DMS114 treated with DMSO at 0.1 percent for 48 hours (cell line): ENCODE measurements around the gene ABR.
A peak's percentile ranks its signal among the peaks of the same experiment; 100 is the strongest.
"Not testable (repeated sequence)": the region's sequence is repeated elsewhere in the genome, so short reads cannot be mapped to it uniquely, and the experiment has no call there.

Experiments
- DNase-seq: peaks from one replicate; lab custom pipeline; 2025; ENCODE audit not compliant: unreplicated experiment; lab: John Stamatoyannopoulos, UW

The ABR gene

DNA sequence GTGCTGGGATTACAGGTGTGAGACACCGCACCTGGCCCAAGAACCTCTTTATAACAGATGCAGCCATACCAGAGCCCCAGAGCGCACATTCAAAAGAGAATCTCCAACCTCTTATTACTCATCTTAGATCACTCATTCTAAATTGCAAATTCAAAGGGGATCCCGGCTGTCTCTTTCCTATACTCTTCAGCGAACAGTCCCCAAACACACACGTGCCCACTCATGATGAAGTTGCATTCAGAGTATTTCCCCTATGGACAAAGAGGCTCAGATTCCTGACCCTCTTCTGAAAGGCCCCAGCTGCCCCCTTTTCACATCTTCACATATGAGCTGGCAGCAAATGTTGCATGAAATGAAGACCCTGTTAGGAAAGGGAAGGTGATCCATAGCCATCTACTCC is 22.5 kb upstream of the ABR start:
- DNase-seq = no peak

DNA sequence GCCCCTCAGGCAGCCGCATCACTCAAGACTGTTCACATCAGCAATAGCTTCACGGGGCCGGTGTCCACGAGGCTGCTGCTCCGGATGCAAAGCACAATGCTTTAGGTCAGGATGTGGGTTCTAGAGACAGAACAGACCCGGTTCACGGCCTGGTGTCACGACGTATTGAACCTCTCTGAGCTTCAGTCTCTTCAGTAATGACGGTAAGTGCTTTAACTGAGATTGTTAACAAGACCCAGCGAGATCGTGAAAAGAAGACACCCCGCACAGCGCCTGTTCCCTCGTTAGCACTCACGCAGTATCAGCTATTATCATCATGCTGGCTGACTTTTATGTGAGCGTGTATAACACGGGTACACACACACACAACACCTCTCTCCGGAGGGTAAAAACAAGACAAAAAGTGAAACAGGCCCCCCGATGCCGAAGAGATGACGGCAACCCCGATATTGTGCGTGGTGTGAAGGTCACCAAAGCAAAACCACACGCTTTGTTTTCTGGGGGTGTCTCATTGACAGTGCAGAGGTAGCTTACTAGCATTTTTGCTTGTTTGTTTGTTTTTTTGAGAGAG is 21.4 kb upstream of the ABR start:
- no peak for DNase-seq

DNA sequence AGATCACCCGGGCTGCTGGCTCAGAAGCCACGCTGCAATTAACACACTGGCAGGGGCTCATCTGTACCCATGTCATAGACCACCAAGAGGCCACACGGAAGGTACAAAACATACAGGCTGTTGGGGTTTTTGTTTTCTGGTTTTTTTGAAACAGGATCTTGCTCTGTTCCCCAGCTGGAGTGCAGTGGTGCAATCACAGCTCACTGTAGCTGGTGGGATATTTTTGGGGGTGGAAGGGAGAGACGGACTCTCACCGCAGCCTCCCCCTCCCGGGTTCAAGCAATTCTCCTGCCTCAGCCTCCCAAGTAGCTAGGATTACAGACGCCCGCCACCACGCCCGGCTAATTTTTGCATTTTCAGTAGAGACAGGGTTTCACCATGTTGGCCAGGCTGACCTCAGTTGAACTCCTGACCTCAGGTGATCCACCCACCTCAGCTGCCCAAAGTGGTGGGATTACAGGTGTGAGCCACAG is 19.5 kb upstream of the ABR start:
- DNase-seq = not testable (repeated sequence)

DNA sequence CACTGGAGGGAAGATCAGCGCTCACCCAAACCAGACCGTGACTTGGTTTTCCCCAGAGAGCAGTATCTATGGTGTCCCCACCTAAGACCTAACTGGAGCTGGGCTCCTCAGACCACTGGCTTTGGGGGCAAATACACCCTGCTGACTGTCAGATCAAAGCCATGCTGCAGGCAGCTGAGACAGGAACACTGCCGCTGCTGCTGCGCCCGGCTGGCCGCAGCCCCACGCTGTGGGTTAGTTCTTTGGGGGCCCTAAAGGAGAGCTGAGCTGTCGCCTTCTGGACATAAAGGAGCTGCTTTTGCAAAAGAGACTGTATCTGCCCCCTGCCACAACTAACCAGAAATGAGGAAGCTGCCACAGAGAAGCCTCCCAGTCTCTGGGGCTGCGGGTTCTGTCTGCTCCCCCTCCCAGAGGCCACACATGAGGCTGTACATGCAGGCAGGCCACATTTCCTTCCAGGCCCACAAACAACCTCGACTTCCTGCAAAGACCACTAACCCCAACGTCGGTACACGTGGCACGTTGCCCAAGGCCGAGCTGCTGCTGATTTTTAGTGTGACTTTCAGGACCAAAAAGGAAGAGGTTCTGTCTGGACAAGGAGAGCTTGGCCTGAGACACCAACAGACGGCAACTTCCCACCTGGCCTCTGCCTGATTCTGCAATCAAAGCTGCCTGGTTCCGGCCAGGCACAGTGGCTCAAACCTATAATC is 18.2 kb upstream of the ABR start:
- no peak for DNase-seq

DNA sequence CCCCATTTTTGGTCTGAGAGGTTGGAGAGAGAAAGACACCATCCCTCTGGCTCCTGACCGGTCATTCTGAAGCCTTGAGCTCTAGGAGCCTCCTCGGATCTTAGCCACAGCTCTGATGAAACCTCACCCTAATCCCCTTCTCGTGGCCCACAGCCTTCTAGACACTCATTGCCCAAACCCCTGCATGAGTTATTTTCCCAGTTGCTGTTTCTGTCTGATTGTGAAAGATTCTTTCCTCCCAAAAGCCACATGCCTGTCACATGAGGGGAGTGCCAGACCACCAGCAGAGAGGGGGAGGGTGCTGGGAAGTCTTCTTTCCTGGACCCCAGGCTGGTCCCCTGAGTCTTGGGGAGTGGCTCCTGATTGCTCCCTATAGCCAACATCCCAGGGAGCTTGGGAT is 17.6 kb upstream of the ABR start:
- DNase-seq = no peak

DNA sequence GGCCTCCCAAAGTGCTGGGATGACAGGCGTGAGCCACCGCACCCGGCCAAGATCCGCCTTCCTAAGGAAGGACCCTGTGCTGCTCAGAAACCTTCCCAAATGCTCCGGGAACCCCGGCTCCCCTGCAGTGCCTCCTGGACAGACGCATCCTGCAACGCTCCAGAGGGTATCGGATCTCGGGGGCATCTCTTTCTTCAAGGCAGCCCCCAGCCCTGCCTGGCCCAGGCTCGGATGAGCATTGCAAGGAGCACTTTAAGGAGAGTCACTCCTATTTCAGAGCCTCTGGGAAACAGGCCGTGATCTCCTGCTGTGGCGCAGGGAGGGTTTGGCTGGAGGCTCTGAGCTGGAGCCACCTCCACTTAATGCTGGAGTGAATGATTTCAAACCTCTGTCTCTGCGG is 17.2 kb upstream of the ABR start:
- no peak for DNase-seq

DNA sequence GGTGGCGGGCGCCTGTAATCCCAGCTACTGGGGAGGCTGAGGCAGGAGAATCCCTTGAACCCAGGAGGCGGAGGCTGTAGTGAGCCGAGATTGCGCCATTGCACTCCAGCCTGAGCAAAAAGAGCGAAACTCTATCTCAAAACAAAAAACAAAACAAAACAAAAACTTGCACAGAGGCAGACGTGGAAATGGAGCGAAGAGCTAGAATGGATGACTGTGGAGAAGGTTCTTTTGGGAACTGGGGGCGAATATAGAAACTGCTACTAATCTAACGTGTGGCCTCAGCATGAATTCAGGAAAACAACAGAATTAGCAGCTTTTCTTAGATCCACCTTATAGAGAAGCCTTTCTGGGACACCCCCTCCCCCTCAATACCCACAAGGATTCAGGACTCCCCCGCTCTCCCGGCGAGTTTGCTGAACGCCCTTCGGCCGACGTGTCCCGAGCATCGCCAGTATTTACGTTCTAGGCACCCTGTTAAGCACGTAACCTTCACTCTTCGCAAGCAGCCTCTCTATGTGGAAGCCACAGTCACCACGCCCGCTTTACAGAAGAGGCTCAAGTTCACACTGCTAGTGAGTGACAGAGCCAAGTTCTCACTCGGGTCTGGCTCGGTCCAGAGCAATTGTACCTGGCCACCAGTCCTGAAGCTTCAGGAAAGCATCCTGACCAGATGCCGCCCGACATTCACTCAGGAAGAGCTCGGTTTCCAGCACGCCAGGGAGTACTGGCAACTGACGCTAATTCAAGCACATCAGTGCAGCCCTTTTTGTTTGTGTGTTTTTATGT is 13.3 kb upstream of the ABR start:
- DNase-seq = no peak

DNA sequence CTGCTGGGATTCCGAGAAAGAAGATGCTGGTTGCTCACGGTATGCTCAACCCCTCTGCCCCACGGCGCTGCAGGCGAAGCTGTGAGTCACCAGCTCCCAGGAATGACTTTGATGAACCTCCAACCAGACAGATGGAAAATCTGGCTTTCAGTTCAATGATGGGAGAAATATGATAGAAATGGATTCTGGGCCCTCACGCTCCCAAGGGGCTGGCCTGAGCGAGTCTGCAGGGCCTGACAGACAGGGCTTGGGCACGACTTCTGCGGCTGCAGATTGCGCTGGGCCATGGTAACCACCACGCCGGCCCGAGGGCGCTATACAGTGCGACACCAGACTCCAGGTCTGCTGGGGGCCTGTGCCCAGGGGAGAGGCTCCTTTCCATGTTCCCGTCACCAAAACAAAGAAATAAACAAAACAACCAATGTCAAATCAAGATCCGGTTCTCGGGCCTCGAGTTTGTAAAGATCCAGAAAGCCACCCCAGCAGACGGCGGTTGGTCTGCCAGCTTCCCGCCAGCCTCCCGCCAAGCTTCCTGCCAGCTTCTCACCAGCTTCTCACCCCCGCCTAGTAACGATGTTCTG is 11.1 kb upstream of the ABR start:
- DNase-seq = no peak

DNA sequence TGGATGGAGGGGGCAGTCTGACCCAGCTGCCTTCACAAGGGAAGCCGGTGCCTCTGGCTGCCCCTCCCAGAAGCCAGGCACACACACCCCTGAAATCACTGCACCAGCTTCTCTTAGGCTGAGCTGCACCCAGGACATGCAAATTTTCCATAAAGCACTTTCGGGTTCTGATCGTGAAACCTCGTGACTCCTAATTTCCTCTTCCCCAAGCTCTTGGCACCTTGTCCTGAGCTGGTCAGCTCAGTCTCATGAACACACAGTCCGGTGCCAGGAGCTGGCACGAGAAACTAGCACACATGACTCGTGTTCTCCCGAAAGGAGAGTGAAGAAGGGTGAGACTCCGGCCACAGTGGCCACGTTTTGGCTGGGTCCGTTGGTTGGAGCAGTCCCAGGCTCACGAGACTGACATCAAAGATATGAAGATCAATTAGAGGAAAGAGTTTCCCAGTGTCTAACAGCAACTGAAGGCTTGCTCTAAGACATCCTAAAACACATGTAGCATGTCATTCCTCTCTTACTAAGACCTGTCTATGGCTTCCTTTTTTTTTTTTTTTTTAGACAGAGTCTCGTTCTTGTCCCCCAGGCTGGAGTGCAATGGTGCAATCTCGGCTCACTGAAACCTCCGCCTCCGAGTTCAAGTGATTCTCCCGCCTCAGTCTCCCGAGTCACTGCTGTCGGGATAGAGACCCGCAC is 9.2 kb upstream of the ABR start:
- DNase-seq = no peak

DNA sequence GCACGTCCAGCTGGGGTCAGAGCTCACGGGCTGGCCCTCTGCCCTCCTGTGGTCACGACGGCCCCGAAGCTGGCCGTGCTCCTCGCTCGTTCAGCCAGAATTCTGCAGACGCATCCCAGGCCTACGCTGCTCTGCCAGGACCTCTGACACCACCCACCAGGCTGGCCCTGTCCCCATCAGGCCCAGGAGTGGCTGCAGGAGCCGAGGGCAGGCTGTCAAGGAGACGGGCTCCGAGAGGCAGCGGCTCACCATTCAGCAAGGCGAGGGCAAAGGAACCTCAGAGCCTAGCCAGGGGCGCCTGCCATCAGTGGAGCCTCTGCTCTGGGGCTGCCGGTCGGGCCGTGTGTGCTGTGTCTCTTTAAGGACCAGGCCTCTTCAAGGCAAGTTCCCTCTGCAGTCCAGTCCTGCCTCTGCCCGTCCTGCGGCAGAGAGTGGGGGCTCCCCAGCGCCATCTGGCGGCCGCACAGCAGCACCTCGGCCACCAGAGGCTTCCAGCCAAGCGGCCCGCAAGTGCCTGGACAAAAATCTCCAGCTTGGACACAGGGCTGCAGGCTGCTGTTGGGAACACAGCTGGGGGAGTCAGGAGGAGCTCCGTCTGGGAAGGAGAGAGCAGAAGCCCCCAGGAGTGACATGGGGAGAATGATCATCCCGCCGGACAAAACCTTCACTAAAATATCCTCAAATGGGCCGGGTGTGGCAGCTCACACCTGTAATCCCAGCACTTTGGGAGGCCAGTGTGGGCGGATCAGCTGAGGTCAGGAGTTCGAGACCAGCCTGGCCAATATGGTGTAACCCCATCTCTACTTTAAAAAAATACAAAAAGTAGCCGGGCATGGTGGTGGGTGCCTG is 7.4 kb upstream of the ABR start:
- DNase-seq = peak; percentile 81

DNA sequence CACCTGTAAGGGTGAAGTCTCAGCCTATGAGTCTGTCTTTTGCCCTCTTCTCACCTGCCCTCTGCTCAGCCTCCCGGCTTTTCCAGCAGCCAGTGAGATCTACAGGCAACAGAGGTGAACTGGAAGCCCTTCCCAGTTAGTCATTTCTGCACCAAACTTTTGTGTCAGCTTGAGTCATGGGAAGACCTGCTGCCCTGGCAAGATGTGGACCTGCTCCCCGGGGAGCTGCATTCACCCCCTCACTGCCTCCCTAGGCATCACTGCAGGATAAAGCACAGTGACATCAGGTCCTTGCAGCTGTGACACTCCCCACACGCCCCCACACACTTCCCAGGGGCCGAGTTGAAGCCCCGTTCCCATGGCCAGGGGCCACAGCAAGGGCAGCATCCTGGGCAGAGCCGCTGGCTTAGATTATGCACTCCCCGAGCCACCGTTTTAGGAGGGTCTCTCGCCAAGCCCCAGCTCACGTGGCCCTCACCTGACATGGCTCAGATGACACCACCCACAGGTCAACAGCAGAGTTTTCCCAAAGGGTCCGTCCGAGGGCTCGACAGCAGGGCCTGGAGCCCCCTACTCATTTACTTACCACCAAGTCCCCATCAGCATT is 6.5 kb upstream of the ABR start:
- DNase-seq = no peak

DNA sequence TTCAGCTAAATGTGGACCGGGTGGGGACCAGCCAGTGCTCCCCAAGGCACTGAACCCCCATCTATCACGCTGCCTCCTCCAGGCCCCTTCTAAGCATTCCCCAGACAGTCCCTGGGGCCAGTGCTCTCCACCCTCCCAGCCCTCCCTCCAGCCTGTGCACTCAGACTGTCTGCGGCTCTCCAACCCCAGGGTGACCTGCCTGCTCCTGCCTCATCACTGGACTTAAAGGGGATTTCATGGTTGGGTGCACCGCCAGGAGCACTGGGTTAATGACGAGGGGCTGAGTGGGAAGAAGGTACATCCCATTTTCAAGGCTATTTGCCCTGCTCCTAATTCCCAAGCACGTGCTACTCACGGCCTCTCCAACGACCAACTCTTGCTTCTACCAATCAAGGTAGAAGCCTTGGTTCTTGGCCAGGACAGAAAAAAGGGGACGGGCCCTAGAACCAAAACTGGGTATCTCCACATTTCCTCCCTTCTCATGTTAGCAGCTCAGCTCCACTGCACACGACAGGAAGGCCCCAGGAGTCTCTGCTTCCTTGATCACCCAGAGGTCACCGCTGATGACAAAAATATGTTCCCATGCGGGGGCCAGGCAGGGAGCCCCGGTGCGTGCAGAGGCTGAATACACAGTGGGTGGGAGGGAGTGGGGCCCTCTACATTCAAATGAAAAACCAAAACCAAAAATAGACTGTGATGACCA is 3.5 kb upstream of the ABR start:
- no peak for DNase-seq

DNA sequence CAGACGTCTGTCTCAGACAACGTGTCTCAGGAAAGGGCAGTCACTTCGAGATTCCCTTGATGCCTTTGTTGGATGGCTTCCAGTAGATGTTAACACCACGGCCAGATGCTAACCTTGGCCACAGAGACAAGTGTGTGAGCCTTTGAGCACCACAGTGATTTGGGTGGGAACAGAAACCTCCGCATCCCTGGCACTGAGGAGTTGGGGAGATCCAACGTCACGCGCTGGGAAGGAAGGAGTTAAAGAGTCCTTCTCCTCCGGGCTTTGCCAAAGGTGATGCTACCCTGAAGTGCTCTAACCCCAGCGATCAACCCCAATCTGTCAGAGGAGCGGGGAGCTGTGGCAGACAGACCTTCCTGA is 3.0 kb upstream of the ABR start:
- DNase-seq = no peak

DNA sequence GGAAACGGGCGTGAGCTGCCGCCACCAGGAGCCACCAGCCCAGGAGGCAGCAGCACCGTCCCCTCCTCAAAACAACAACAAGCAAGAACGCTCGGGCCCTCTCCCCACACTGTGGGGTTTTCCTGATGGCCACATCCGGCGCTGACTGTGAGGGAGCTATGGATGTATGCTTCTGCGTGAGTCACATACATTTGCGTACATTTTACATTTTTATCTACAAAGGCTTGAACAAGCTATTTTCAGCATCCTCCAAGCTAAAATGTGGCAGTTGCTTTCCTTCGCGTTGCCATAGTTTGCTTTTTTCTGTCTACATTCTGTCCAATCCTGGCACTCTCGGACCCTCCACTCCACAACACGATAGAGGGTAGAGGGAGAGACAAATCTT is 2.0 kb upstream of the ABR start:
- no peak for DNase-seq

DNA sequence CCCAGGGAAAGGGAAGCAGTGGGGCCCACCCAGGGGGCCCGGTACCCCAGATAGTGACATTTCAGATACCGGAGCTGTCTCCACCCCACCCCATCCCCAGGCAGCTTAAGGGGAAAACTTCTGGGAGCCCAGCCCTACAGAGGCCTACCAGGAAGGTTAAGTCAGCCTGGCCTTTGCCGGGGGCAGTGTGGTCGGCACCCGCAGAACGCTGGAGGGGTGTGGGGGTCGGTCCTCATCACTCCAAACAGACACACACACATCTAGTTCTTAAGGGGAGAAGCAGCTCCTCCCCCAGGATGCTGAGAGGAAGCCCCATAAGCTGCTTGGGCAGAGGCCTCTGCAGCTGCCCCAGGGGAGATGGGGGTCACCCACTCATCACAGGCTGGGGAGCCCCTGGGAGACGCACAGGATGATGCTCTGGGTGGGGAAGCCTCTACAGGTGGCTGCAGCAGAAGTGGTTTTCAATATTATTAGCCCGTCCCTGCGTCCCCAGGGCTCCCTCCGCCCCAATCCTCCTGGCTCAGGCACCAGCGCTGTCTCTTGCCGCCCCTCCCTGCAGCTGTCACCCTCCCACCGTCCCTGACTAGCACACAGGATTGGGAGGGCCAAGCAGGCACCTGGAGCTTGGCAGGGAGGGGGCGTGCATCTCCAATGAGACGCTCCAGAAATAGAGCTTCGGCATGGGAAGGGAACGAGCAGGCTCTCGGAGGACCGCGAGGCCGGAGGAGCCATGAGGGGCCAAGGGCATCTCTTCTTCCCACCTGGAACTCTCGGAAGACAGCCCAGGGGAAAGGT is 1.4 kb upstream of the ABR start:
- no peak for DNase-seq

DNA sequence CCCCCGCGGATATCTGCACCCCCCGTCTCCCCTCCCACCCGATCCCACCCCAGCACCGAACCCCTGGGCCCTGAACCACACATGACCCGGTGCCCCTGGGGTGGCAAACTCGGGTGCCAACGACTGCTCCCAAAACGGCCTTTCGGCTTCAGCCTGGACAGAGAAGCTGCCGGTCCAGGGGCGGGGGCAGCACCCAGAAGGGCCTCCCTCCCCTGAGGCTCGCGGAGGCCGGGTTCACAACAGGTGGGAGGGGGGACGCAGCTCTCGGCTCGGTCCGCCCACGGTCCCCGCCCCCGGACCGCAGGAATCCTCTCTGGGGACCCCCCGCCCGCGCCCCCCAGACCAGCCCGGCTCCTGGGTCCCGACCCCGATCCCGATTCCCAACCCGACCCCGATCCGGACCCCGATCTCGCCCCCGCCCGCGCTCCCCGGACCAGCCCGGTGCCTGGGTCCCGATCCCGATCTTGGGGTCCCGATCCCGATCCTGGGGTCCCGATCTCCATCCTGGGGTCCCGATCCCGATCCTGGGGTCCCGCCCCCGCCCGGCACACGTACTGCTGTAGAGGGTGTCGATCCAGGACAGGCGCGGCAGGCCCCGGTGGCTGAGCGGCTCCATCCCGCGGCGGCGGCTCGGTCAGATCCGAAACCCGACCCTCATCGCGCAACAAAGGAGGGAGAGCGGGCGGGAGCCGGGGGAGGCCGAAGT is 516 bp downstream of the ABR start:
- no peak for DNase-seq

DNA sequence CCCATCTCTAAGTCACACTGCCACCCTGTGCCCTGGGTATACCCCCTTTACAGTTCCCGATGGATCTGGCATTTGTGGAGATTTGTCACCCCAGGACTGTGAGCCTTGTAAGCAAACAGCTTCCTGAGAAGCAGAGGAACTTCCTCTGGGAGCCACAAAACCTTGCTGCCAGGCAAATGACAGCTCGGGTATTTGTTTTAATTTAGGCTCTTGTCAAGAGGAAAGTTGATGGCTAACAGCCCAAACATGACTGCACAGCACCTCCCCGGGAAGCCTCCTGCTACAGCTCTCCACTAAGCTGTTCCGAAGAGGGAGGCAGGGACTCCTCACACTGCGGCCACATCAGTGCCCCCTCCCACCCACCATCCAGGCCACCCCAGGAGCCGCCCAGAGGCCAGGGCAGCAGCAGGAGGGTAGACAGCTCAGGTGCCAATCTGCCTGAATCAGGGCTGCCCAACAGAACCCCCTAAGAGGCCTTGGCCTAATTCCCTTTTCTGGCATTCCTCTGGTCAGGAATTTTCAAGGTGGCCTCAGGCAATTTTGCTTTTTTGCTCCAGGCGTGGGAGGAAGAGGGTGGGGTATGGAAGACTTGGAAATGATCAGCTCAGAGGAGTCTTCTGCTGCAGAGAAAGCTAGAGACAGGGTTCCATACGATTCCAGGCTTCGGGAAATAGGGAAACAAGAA is 2.6 kb downstream of the ABR start:
- no peak for DNase-seq
